Colon (tissue), 2 donors: ENCODE results near the gene PALLD.
A peak's percentile ranks its signal among the peaks of the same experiment; 100 is the strongest.
"Not testable (repeated sequence)": the region's sequence is repeated elsewhere in the genome, so short reads cannot be mapped to it uniquely, and the experiment has no call there.

Experiments
- FAIRE-seq: peaks from 2 replicates; lab custom pipeline; 2012; peaks lifted over from hg19 to GRCh38; lab: Jason Lieb, UNC
- donor health status: control.
- donor health status: control.

Gene PALLD

DNA sequence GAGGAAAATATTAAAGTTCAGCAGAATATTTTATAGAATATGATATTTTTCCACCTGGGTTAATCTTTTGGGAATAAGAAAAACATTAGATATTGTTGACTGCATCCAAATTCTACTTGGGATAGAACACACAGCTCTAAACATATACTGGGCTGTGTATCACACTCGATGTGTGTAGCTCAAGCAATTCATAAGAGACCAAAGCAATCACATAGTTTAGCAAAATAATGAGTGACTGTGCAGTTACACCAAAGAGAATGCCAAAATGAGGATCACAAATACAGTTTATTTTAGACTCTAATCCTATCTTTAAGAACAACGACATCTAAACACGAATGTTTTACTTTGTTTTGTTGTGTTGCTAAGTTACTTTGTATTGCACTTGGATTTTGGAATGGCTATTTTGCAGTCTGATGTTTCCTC, 412.0 kb downstream of the PALLD start:
- no peak for FAIRE-seq

DNA sequence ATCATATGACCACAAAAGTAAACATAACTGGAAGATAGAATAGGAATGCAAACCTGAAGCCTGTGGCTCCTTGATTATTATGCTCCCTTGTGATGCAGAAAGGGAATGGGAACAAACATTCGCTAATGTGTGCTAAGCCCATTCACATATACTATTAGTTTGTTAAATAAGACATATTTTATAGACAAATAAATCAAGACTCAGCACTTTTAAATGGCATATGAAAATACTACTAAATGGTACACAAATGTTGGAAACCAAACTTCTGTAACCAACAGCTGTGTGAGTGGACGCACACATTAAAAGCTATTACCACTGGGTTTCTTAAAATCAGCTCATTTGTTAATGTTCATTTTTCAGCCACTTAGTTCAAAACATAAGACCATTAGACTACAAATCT, 417.2 kb downstream of the PALLD start:
- no peak for FAIRE-seq

DNA sequence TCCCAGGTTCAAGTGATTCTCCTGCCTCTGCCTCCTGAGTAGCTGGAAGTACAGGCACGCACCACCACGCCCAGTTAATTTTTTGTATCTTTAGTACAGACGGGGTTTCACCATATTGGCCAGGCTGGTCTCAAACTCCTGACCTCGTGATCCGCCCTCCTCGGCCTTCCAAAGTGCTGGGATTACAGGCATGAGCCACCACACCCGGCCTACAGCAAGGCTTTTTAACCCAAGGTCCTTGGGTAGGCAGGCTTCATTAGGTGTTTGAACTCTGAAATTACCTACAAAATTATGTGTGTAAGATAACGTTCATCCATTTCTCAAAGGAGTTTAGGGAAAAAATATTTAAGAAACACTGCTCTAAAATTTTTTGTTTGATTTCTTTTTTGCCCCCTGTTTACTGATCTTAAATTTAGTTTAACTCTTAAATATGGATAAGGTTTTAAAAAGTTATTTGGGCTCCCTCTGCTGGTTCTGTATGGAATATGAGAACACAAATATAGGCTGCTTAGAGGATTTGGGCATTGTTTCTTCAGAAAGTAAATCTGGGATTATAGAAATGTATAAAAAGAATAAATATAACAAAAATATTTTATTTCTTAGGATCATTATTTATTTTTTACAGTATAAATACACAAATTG, 420.4 kb downstream of the PALLD start:
- FAIRE-seq = peak; percentile 60

DNA sequence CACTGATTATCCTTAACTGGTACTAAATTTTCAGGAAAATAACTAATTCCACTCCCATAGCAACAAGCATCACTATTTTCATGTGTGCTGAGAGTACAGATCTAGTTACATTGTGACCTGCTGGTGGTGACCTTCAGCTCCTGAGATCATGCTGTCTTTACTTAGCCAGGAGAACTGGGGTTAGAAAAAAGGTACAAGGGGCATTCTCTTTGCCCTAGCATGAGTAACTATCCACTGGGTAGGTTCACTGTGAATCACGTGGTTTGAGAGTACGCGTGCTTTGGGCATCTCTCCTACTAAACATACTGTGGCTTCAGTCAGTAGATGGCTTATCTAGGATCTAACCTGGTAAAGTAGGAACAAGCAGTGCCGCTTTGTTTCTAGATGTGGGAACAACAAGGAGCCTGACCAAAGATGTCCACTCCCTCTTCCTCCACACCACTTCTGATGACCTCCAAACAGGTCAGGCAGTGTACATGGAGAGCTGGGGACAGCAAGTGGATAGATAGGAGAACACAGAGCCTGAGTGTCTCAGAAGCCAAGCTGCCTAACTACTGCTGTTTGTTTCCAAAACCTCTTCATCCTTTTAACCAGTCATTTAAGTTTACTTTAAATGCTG, 423.0 kb downstream of the PALLD start:
- no peak for FAIRE-seq

DNA sequence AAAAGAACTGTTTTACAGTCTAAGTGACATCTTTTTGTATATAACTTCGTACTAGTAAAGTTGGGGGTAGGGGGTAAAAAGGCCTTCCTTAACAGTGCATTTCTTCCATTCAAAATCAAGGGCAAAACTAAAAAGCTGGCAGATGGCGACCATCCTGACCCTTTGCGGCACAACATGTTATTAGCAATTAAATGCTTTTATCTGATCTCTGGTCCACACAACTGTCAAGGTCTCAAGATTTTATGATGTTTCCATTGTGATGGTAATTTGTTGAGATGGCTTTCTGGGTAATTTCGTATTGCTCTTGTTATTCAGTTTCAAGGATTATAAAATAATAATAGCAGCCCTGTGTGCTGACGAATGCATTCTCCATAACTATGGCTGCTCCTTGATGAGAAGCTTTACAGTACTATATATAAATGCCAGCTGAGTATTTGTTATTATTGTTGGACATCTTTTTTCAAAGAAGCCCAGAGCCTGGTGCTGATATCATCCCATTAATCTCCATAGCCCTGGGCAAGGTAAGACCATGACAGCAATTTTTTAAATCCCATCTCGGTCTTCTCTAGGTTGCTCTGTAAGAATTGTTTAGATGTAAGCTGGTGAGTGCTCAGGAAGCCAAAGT, 423.7 kb downstream of the PALLD start:
- FAIRE-seq = no peak

DNA sequence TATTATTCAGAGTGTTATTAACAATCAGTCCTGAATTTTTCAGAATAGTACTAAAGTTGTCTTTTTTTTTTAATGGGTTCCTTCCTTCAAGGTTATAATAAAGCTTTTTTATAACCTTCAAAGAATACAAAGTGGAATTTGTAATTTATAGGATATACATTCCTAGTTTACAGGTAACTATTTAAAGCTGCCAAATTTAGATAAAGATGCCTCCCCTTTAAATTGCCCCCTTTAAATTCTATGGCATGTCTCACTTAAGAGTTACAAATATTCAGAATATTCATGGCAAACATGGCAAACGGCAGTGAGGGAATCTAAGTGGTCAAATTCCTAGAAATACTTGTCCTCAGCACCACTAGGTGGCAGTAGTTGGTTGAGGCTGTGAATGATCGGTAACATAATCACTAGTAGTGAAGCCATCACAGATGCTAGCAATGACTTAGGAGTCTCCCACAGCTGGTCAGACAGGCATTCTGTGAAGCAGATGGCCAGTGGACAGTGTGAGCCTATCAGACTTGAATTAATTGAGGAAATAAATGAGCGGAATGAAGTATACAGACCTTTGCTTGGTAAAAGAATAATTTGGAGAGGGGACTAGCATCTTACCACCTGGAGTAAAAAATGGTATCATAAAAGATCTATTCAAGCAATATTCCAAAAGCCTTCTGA, 426.8 kb downstream of the PALLD start:
- FAIRE-seq = no peak

DNA sequence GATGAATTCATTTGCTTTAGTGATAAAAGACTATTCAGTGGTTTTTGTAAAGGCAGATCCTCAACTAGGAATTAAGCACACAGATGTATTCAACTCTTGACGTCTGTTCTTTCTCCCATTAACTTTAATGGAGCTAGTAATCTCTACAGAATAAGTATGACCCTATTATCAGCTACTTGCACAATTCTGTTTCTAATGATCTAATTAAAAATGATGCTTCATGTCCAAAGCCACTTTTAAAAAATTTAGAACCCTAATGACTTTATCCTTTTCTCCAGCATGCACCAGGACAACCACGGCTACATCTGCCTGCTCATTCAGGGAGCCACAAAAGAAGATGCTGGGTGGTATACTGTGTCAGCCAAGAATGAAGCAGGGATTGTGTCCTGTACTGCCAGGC, 427.8 kb downstream of the PALLD start:
- no peak for FAIRE-seq

DNA sequence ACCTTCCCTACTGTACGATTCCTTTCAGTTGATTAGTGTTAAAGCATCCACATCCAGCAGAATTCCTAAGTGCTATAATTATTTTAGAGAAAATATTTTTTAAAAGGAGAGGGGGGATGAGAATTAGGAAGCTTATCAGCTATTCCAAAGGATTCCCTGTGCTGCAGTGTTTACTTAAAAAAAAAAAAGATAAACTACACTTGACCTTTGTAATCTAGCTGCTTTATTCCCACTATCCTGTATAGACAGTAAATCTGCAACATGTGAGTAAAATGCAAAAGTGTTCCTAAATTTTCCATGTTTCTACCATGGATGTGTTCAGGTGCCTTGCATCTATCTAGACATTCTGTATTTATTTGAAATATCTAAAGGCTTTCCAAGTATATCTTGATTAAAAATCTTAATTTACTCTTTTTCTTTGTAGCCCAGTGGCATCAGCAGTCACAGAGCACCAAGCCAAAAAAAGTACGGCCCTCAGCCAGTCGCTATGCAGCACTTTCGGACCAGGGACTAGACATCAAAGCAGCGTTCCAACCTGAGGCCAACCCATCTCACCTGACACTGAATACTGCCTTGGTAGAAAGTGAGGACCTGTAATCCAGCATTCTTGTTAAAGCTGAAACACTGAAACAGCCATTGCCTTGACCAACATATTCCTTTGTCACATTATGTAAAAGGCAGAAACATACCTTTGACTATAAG, 429.1 kb downstream of the PALLD start:
- FAIRE-seq = no peak

DNA sequence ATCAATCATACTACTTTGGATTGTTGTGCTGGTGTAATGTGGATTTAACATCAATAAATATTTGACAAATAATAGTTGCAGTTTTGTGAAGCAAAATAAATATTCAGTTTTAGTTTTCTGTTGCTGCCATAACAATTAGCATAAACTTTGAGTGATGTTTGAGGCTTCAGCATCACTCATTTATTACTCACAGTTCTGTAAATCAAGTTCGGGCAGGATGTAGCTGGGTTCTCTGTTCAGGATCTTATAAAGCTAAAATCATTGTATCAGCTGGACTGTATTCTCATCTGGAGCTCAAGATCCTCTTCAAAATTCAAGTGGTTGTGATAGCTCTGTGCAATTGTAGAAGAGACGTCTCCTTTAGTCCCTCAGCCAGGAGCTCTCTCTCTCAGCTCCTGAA, 431.5 kb downstream of the PALLD start:
- FAIRE-seq = no peak

DNA sequence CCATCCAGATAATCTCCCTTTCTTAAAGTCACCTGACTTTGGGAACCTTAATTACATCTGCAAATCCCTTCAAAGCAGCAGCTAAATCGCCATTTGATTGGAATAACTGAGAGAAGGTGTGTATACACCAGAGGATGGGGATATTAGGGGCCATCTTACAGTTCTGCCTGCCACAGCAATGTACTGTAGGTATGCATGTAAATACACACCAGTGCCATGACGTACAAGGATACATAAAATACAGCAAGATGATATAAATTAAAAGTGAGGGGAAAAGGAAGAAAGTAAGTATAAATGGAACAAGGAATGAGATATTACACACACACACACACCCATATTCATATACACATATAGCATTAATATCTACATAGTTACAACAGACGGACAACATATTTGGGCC, 432.0 kb downstream of the PALLD start:
- FAIRE-seq = no peak

DNA sequence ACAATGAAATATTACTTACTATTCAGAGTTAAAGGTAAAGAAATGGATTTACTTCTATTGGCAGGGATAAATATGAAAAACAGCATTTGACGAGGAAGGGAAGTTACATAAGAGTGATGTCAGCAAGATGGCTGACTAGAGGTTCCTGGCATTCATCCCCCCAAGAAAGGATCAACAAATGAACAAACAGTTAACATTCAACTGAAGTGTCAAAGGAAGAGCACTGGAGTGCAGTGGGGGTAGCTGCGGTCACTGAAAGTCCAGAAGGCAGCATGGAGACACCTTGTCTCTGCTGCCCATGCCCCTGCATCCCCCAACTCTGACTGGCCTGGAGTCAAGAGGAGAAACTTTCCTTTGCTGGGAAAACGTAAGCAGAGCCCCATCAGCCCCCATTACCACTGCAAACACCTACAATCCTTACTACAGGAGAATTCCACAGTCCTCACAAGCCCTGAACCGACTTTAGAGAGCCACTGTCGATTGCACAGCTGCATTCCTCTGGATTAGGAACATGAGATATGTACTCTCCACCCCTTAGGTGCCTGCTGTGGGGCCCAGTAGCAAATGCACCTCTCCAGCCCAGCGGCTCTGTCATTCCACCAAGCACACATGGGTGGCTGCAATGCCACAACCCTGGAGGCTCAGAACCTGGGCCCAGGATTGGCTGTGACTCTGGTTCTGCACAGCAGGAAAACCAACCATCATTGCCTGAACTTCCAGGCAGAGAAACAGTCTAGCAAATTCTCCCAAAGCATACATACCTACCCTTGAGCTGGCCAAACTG, 433.8 kb downstream of the PALLD start:
- no peak for FAIRE-seq

DNA sequence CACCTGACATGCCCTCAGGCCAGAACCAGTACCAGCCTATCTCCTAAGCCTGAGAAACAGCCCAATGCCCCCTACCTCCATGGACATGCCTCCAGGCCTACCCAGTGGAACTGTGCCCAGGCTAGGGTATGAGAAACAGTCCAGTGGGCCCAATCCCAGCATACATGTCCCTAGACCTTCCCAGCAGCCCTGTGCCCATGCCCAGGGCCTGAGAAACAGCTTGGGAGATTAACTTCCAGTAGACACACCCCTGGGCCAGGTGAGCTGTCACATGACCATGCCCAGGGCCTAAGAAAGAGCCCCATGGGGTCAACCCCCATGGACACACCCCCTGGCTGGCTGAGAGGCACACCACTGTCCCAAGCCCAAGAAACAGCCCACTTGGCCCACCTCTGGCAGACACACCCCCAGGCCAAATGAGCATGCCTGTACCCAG, 434.4 kb downstream of the PALLD start:
- no peak for FAIRE-seq

DNA sequence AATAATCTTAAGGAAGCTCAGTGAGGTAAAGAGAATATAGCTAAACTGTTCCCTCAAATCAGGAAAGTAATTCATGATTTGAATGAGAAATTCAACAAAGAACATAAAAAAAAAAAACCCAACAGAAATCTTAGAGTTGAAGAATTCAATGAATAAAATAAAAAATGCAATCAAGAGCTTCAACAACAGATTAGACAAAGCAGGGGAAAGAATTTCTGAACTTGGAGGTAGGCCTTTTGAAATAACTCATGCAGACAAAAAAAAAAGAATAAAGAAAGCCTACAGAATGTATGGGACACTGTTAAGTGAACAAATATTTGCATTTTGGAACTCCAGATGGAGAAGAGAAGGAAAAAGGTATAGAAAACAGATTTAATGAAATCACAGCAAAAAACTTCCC, 435.3 kb downstream of the PALLD start:
- no peak for FAIRE-seq

DNA sequence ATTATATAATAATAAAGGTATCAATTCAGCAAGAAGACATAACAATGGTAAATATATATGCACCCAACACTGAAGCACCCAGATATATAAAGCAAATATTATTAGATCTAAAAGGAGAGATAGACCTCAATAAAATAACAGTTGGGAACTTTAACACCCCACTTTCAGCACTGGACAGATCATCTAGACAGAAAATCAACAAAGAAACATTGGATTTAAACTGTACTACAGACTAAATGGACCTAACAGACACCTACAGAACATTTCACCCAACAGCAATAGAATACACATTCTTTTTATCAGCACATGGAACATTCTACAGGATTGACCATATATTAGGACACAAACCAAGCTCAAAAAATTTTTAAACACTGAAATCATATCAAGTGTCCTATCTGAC, 436.6 kb downstream of the PALLD start:
- no peak for FAIRE-seq

DNA sequence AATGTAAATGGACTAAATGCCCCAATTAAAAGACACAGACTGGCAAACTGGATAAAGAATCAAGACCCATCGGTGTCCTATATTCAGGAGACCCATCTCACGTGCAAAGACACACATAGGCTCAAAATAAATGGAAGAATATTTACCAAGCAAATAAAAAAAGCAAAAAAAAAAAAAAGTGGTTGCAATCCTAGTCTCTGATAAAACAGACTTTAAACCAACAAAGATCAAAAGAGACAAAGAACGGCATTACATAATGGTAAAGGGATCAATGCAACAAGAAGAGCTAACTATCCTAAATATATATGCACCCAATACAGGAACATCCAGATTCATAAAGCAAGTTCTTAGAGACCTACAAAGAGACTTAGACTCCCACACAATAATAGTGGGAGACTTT, 440.6 kb downstream of the PALLD start:
- not testable (repeated sequence) for FAIRE-seq

DNA sequence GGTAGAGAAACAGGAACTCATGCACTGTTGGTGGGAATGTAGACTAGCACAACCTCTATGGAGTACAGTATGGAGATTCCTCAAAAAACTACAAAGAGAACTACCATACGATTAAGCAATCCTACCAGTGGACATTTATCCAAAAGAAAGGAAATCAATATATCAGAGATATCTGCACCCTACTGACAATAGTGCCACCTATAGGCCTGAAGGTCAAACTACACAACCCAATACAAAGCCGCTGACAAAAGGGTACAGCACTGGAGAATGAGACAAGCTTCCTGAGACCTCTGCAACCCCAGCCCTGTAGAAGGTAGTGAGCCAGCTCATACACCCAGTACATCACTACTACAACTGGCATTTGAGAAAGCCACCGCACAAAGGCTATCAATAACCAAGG, 446.1 kb downstream of the PALLD start:
- FAIRE-seq = no peak

DNA sequence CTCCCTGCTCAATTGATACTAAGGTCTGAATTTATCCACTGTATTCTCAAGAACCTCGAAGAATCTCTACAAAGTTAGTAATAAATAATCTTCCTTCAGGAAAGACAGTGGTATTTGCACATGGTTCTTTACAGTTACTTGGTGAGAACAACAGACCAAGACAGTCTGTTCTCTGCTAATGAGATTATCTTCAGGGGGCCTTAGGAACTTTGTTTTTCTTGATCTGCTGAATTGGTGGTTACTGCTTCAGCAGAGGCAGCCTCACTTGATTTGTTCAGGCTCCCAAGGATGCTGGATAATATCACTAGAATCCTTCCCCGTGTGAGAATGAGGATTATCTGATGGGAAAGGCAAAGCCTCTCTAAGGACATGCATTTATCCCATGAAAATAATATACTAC, 448.4 kb downstream of the PALLD start:
- no peak for FAIRE-seq

DNA sequence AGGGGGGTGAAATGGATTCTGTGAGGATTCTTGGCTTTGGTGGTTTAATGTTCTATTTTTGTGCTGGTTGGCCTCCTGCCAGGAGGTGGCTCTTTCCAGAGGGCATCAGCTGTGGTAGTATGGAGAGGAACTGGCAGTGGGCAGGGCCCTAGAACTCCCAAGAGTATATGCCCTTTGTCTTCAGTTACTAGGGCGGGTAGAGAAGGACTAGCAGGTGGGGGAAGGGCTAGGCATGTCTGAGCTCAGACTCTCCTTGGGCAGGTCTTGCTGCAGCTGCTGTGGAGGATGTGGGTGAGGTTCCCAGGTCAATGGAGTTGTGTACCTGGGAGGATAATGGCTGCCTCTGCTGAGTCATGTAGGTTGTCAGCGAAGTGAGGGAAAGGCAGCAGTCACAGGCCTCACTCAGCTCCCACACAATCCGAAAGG, 456.0 kb downstream of the PALLD start:
- not testable (repeated sequence) for FAIRE-seq

DNA sequence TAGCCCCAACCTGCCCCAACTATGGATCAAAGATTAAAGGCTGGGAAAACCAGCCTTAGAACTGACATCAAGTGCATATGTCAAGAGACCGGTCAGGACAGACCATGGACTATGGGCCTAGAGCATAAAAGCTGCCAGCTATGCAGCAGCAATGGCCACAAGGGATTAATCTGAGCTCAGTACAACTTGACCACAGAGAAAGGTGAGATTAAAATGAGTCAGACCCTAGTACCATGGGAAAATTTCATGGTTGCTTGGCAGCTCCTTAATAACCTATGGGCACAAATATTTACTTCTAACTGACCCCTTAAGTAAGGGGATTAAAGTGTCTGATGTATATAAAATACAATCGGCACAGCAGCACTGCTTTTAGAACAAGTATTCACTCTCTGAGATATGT, 458.8 kb downstream of the PALLD start:
- no peak for FAIRE-seq

DNA sequence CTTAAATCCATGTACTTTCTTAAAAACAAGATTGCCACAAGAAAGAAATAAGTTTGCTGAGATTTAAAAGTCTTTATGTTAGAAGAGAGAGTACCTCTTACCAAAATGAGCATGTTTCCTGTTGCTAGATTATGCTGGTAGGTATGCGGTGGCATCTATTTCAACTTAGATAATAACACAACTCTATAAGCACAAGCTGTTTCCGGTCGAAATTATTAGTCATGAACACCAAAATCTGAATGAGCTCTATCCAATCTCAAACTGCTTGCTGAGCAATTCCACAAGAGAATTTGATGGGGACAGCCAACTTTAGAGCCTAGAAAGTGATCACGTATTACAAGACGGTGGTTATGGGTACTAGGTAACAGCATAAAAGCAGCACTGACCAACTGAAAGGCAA, 463.9 kb downstream of the PALLD start:
- FAIRE-seq = no peak

DNA sequence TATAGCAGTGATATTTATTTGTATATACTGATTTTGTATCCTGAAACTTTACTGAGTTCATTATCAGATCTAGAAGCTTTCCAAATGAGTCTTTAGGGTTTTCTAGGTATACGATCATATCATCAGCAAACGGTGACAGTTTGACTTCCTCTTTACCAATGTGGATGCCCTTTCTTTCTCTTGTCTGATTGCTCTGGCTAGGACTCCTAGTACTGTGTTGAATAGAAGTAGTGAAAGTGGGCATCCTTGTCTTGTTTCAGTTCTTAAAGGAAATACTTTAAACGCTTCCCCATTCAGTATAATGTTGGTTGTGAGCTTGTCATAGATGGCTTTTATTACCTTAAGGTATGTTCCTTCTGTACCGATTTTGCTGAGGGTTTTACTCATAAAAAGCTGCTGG, 475.7 kb downstream of the PALLD start:
- no peak for FAIRE-seq
